Liver (tissue), 9 donors: ENCODE measurements around the gene KISS1. TPM values are rescaled to one million over a fixed set of nuclear protein-coding genes. Genes with fewer than 3 reads are reported as not detected.

Experiments used
- DNase-seq: peaks from one replicate; pipeline ENCODE4 v3.0.0-alpha.2; 2017; ENCODE audit warnings: low spot score
- H3K27ac ChIP-seq, 2 donors: one replicate each; pipeline ENCODE4 v1.7.0; 2013; ENCODE audit warnings: inconsistent platforms in 2 of 2, low read length in 2 of 2, control low read depth in 1 of 2, low read depth in 1 of 2, mild to moderate bottlenecking in 1 of 2
- H3K27me3 ChIP-seq, 4 donors: one replicate each; pipeline versions ENCODE4 v1.6.1 to v1.7.0; 2013; ENCODE audit warnings: low read length in 3 of 4, inconsistent platforms in 1 of 4, mild to moderate bottlenecking in 1 of 4, moderate library complexity in 1 of 4; ENCODE audit not compliant: control insufficient read depth in 4 of 4, insufficient read depth in 4 of 4
- H3K36me3 ChIP-seq, 4 donors: one replicate each; pipeline versions ENCODE4 v1.6.1 to v1.7.0; 2013; ENCODE audit warnings: low read length in 3 of 4, mild to moderate bottlenecking in 3 of 4, low read depth in 1 of 4, moderate library complexity in 1 of 4; ENCODE audit not compliant: control insufficient read depth in 4 of 4, insufficient read depth in 3 of 4
- H3K4me1 ChIP-seq, 4 donors: one replicate each; pipeline versions ENCODE4 v1.6.1 to v1.7.0; 2013; ENCODE audit warnings: low read length in 3 of 4, mild to moderate bottlenecking in 3 of 4, moderate library complexity in 1 of 4; ENCODE audit not compliant: control insufficient read depth in 4 of 4, insufficient read depth in 4 of 4
- H3K4me3 ChIP-seq, 3 donors: one replicate each; pipeline versions ENCODE4 v1.6.1 to v1.7.0; 2013; ENCODE audit warnings: low read length in 3 of 3, control low read depth in 1 of 3, low read depth in 1 of 3, mild to moderate bottlenecking in 1 of 3
- H3K9ac ChIP-seq, 2 donors: one replicate each; pipeline ENCODE4 v1.7.0; 2013; ENCODE audit warnings: low read length in 2 of 2, mild to moderate bottlenecking in 2 of 2, moderate library complexity in 2 of 2, control low read depth in 1 of 2, low read depth in 1 of 2
- H3K9me3 ChIP-seq, 4 donors: one replicate each; pipeline versions ENCODE4 v1.6.1 to v1.7.0; 2013; ENCODE audit warnings: low read length in 3 of 4; ENCODE audit not compliant: control insufficient read depth in 4 of 4
- ATF3 ChIP-seq: IDR thresholded peaks from 2 replicates; pipeline ENCODE4 v1.6.1; 2016; ENCODE audit warnings: antibody characterized with exemption
- CTCF ChIP-seq: fragments of 150-350 bp; IDR thresholded peaks from 2 replicates; pipeline ENCODE4 v1.5.1; 2017; ENCODE audit warnings: improper control_type of control experiment, low read depth, low read length; ENCODE audit not compliant: missing input control
- EGR1 ChIP-seq, 2 donors: IDR thresholded peaks; 2 replicates each; pipeline ENCODE4 v1.6.1; 2016 to 2018; ENCODE audit warnings: antibody characterized with exemption in 2 of 2, low read depth in 2 of 2
- FOXA2 ChIP-seq: IDR thresholded peaks from 2 replicates; pipeline ENCODE4 v1.6.1; 2016; ENCODE audit warnings: antibody characterized with exemption
- GABPA ChIP-seq, 2 donors: IDR thresholded peaks in 1 of 2; conservative IDR thresholded peaks in 1 of 2; 2 replicates each; pipeline ENCODE4 v1.6.1; 2016; ENCODE audit warnings: antibody characterized with exemption in 2 of 2, mild to moderate bottlenecking in 1 of 2, moderate library complexity in 1 of 2
- HNF4A ChIP-seq, 2 donors: conservative IDR thresholded peaks; 2 replicates each; pipeline ENCODE4 v1.6.1; 2016; ENCODE audit warnings: antibody characterized with exemption in 2 of 2, mild to moderate bottlenecking in 2 of 2
- HNF4G ChIP-seq: IDR thresholded peaks from 2 replicates; pipeline ENCODE4 v1.6.1; 2016; ENCODE audit warnings: antibody characterized with exemption
- JUND ChIP-seq, 2 donors: IDR thresholded peaks; 2 replicates each; pipeline ENCODE4 v1.6.1; 2016; ENCODE audit warnings: antibody characterized with exemption in 2 of 2
- MAX ChIP-seq: IDR thresholded peaks from 2 replicates; pipeline ENCODE4 v1.6.1; 2016; ENCODE audit warnings: antibody characterized with exemption
- NR2F2 ChIP-seq: IDR thresholded peaks from 2 replicates; pipeline ENCODE4 v1.6.1; 2016; ENCODE audit warnings: antibody characterized with exemption
- RAD21 ChIP-seq, 2 donors: IDR thresholded peaks; 2 replicates each; pipeline ENCODE4 v1.6.1; 2016; ENCODE audit warnings: antibody characterized with exemption in 2 of 2, mild to moderate bottlenecking in 2 of 2
- RXRA ChIP-seq, 2 donors: IDR thresholded peaks; 2 replicates each; pipeline ENCODE4 v1.6.1; 2017 to 2018; ENCODE audit warnings: antibody characterized with exemption in 2 of 2, mild to moderate bottlenecking in 1 of 2
- TAF1 ChIP-seq: conservative IDR thresholded peaks from 2 replicates; pipeline ENCODE4 v1.6.1; 2016; ENCODE audit warnings: antibody characterized with exemption, mild to moderate bottlenecking
- WGBS: extraction: QIAGEN DNeasy Blood & Tissue Kit; methylation state at CpG from one replicate; pipeline ENCODE4 v1.1.7; 2013; 5-methylcytosine and 5-hydroxymethylcytosine counted together
- polyA plus RNA-seq, 2 donors: library from polyadenylated mRNA; stranded (reverse) in 1 of 2; unstranded in 1 of 2; fragments of 200-250 nt in 1 of 2; fragments of >200 nt in 1 of 2; fragmentation: Nextera tagmentation in 1 of 2; extraction: Ambion mirVana in 1 of 2; gene quantifications; one replicate each; pipeline versions ENCODE4 v1.2.1 to v1.2.3, GENCODE V29; 2013 to 2015
- total RNA-seq, 2 donors: library from RNA; depleted of rRNA; stranded (reverse); fragments of >200 nt; gene quantifications; one replicate each; pipeline ENCODE4 v1.2.3, GENCODE V29; 2014
- donor health status: healthy.
- donor health status: healthy.
- donor health status: healthy.
- donor health status: healthy.
- donor health status: healthy.

Gene KISS1
- total and polyA plus RNA-seq, 4 donors, result 0.50 to 1.4 TPM; not detected in 2

GRCh38 chr1:204212715-204213114 lies 16.4 kb upstream of the KISS1 start:
- no peak for DNase-seq
- peak overlapping the region in 1 of 2 donors; percentile 72 for H3K9ac ChIP-seq
- no peaks in the 10 kb centered on the region for H3K9me3 ChIP-seq
- H3K4me3 ChIP-seq, result peak overlapping the region; percentile 64 to 74 (median 71)
- H3K27me3 ChIP-seq, result no peaks in the 10 kb centered on the region
- WGBS, result 81% methylated on average over 3 of the region's 3 CpGs
- H3K4me1 ChIP-seq, result peaks cover 12 to 34% (median 18%) of the 10 kb centered on the region in 4 donors
- no peak for TF ChIP-seq GABPA (IDR thresholded peaks at IDR 0.05 in 1 of 2, conservative IDR thresholded peaks at IDR 0.05 in 1 of 2)
- peak overlapping the region; percentile 83 to 96 for H3K27ac ChIP-seq
- H3K36me3 ChIP-seq, result peaks cover 0 to 2% (median 0%) of the 10 kb centered on the region in 4 donors

GRCh38 chr1:204211046-204211445 lies 14.8 kb upstream of the KISS1 start:
- TF ChIP-seq ATF3 (no peak), MAX (no peak), GABPA (IDR thresholded peaks at IDR 0.05 in 1 of 2, conservative IDR thresholded peaks at IDR 0.05 in 1 of 2) (no peak), HNF4G (no peak), EGR1 (IDR thresholded peaks at IDR 0.05; ENCODE audit: low read depth in 2 of 2) (no peak), JUND (IDR thresholded peaks at IDR 0.05) (no peak), FOXA2 (no peak), RXRA (IDR thresholded peaks at IDR 0.05) (no peak), HNF4A (conservative IDR thresholded peaks at IDR 0.05) (no peak), TAF1 (no peak), CTCF (no peak)
- no peak for DNase-seq
- peaks cover 0 to 2% (median 0%) of the 10 kb centered on the region in 4 donors for H3K36me3 ChIP-seq
- 76% methylated on average over 7 of the region's 7 CpGs for WGBS
- peaks cover 14 to 51% (median 29%) of the 10 kb centered on the region in 4 donors for H3K4me1 ChIP-seq
- H3K27me3 ChIP-seq, result no peaks in the 10 kb centered on the region
- H3K9ac ChIP-seq, result no peak overlapping the region
- H3K27ac ChIP-seq, result peak overlapping the region in 1 of 2 donors; percentile 52
- H3K4me3 ChIP-seq, result no peak overlapping the region
- no peaks in the 10 kb centered on the region for H3K9me3 ChIP-seq

GRCh38 chr1:204207136-204207616 lies 10.9 kb upstream of the KISS1 start:
- H3K27ac ChIP-seq, result no peak overlapping the region
- H3K9ac ChIP-seq, result no peak overlapping the region
- WGBS, result 22% methylated on average over 13 of the region's 13 CpGs

More at GRCh38 chr1:204207136-204207616, 10.9 kb upstream of the KISS1 start:
- H3K9me3 ChIP-seq, result no peaks in the 10 kb centered on the region
- no peaks in the 10 kb centered on the region for H3K27me3 ChIP-seq
- peaks cover 0 to 2% (median 0%) of the 10 kb centered on the region in 4 donors for H3K36me3 ChIP-seq
- H3K4me3 ChIP-seq, result no peak overlapping the region
- DNase-seq, result peak; percentile 86
- H3K4me1 ChIP-seq, result peaks cover 10 to 40% (median 26%) of the 10 kb centered on the region in 4 donors
- peak; percentile 62 to 78 for TF ChIP-seq RAD21 (IDR thresholded peaks at IDR 0.05)
- no peak for TF ChIP-seq NR2F2
- peak; percentile 83 for TF ChIP-seq CTCF
